CD4-positive, alpha-beta memory T cell (primary cell): Measurements from ENCODE around the gene LZTS2. TPM values are rescaled to one million over a fixed set of nuclear protein-coding genes. Genes with fewer than 3 reads are reported as not detected.

ENCODE experiments used
- CTCF ChIA-PET: fragments of 350-600 bp; sonication (Branson Sonifier 250); formaldehyde crosslinking; loops from one replicate; lab custom pipeline; 2021; ENCODE audit warnings: inconsistent platforms; ENCODE audit not compliant: partially characterized antibody; lab: Charles Lee
- POLR2A ChIA-PET: fragments of 350-600 bp; sonication (Branson Sonifier 250); formaldehyde crosslinking; loops from one replicate; lab custom pipeline; 2021; ENCODE audit not compliant: partially characterized antibody; lab: Charles Lee
- DNase-seq, 5 donors: peaks; one replicate each; pipeline versions ENCODE4 v3.0.0 to v3.0.0-alpha.2; 2020 to 2022; ENCODE audit warnings: mixed read lengths in 1 of 5
- H3K27ac ChIP-seq: one replicate; pipeline ENCODE4 v1.7.0; 2013; ENCODE audit warnings: low read depth, low read length
- H3K27me3 ChIP-seq: 2 replicates; pipeline ENCODE4 v1.7.0; 2013; ENCODE audit warnings: mild to moderate bottlenecking, low read length, moderate library complexity; ENCODE audit not compliant: insufficient read depth
- H3K36me3 ChIP-seq: 2 replicates; pipeline ENCODE4 v1.7.0; 2013; ENCODE audit warnings: mild to moderate bottlenecking, low read length, moderate library complexity; ENCODE audit not compliant: insufficient read depth
- H3K4me1 ChIP-seq: 2 replicates; pipeline ENCODE4 v1.7.0; 2013; ENCODE audit warnings: mild to moderate bottlenecking, low read length, moderate library complexity; ENCODE audit not compliant: insufficient read depth
- H3K4me3 ChIP-seq, 2 donors: one replicate each; pipeline ENCODE4 v1.7.0; 2013; ENCODE audit warnings: low read length in 2 of 2, mild to moderate bottlenecking in 1 of 2
- H3K9me3 ChIP-seq, 2 donors: one replicate each; pipeline ENCODE4 v1.7.0; 2013; ENCODE audit warnings: low read length in 2 of 2, control low read depth in 1 of 2; ENCODE audit not compliant: control insufficient read depth in 1 of 2
- H3K27ac Mint-ChIP-seq, 7 donors: one replicate each; pipeline ENCODE4 v1.8.0; 2020 to 2021; ENCODE audit warnings: mixed read lengths in 7 of 7, mild to moderate bottlenecking in 6 of 7, inconsistent platforms in 3 of 7, moderate library complexity in 3 of 7
- H3K27me3 Mint-ChIP-seq, 2 donors: one replicate each; pipeline ENCODE4 v1.8.0; 2020 to 2021; ENCODE audit warnings: mixed read lengths in 2 of 2
- H3K36me3 Mint-ChIP-seq, 2 donors: one replicate each; pipeline ENCODE4 v1.8.0; 2020 to 2021; ENCODE audit warnings: mixed read lengths in 2 of 2, inconsistent platforms in 1 of 2, mild to moderate bottlenecking in 1 of 2
- H3K4me1 Mint-ChIP-seq, 4 donors: one replicate each; pipeline ENCODE4 v1.8.0; 2020 to 2021; ENCODE audit warnings: mixed read lengths in 4 of 4, mild to moderate bottlenecking in 1 of 4
- H3K4me3 Mint-ChIP-seq, 8 donors: one replicate each; pipeline ENCODE4 v1.8.0; 2020 to 2021; ENCODE audit warnings: mixed read lengths in 8 of 8, mild to moderate bottlenecking in 7 of 8, moderate library complexity in 6 of 8, inconsistent platforms in 3 of 8
- H3K9me3 Mint-ChIP-seq, 8 donors: one replicate each; pipeline ENCODE4 v1.8.0; 2020 to 2021; ENCODE audit warnings: mixed read lengths in 8 of 8, mild to moderate bottlenecking in 5 of 8, inconsistent platforms in 3 of 8, moderate library complexity in 1 of 8
- intact Hi-C: fragments of 100-400 bp; cut with micrococcal nuclease; formaldehyde crosslinking; loops from one replicate; pipeline ENCODE4 v1.15.1; 2023
- polyA plus RNA-seq, 2 donors: library from polyadenylated mRNA; unstranded; fragments of 300-500 nt; fragmentation: Illumina TruSeq; gene quantifications; one replicate each; pipeline ENCODE4 v1.2.3, GENCODE V29; 2021
- total RNA-seq, 2 experiments: library from RNA; stranded (reverse); gene quantifications; one replicate each; pipeline ENCODE4 v1.2.3, GENCODE V29; 2021

The LZTS2 gene
- total and polyA plus RNA-seq, 4 experiments from 2014 or later = 8.4 to 33.9 (median 26.6) TPM

DNA sequence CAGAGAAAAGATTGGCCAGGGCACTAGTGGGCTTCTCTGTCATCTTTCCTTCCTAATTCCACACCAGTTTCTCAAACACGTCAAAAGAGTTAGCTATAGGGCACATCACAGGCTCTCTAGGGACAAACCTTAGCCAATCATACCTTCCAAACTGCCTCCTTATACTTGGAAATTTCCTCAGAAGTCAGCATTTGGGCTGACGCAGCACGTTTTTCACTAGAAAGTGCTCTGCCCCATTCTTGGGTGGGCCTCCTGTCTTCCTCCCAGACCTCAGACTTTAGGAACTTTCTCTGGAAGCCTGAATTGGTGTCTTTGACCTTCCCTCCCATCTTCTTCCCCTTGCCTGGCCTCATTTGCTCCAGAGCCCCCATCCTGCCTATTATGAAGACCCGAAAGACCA lies 42.5 kb downstream of the LZTS2 start:
- Histone ChIP-seq H3K9me3 (no peaks in the 10 kb centered on the region), H3K27me3 (no peaks in the 10 kb centered on the region), H3K4me3 (peak overlapping the region in 1 of 2 donors; percentile 81), H3K27ac (peak overlapping the region; percentile 68), H3K4me1 (peaks cover 27% of the 10 kb centered on the region), H3K36me3 (peaks cover 12% of the 10 kb centered on the region)
- intact Hi-C loops = loop anchor here (1.0 to 5.0 kb wide), 2 partner anchors 8 to 100 kb away; no protein-coding TSS in a partner anchor
- ChIA-PET POLR2A (interaction anchor here (0.7 to 5.6 kb wide), 8 partner anchors 9 to 1603 kb away, joined by 3 to 69 read pairs (median 17); partner anchors contain the start of genes KAZALD1, PDZD7, SFXN3 and TRIM8), CTCF (interaction anchor here (0.9 to 26.6 kb wide), 9 partner anchors 10 to 100 kb away, joined by 4 to 645 read pairs (median 21); partner anchors contain the start of genes KAZALD1, PDZD7 and SFXN3)
- Mint-ChIP-seq H3K4me1 (peaks cover 16 to 25% (median 19%) of the 10 kb centered on the region in 4 donors), H3K4me3 (peak overlapping the region; percentile 92 to 99 (median 97)), H3K36me3 (peaks cover 12 to 33% of the 10 kb centered on the region in 2 donors), H3K27me3 (peaks cover 5 to 8% of the 10 kb centered on the region in 2 donors), H3K27ac (peak overlapping the region; percentile 29 to 99 (median 96)), H3K9me3 (no peaks in the 10 kb centered on the region)
- no peak for DNase-seq

DNA sequence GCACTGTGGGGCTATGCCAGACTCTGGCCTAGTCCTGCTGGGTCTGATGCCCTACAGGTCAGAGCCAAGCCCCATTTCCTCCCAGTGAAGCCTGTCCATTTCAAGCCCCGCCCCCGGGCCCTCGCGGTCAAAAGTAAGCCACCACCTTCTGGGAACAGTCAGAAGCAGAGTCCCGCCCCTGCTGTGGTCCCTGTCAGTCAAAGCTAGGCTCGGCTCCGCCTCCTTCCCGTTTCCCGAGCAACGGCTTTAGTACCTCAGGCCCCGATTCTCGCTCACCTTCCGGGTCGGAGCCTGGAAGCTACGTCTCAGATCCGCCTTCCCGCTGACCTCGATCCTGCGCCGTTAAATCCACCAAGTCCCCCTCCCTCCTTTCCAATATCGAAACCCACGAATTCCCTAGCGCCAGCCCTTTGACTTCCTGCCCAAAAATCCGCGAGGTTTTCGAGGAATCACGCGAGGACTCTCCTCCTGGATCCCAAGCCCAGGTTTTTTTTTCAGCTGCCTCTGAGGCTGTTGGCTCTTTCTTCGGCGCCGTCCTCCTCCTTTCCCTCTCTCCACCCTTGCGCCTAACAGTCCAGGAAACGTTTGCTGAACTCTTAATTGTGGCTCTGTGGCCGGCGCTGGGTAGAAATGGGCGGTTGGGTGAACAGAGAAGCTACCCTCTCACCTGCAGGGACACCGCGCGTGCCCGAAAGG lies 43.2 kb downstream of the LZTS2 start:
- DNase-seq = peak; percentile 64 to 84 (median 68)
- ChIA-PET POLR2A (interaction anchor here (0.7 to 5.6 kb wide), 9 partner anchors 8 to 1602 kb away, joined by 3 to 69 read pairs (median 14); partner anchors contain the start of genes KAZALD1, PDZD7, SFXN3 and TRIM8), CTCF (interaction anchor here (0.7 to 26.6 kb wide), 13 partner anchors 8 to 119 kb away, joined by 3 to 645 read pairs (median 7); partner anchors contain the start of genes KAZALD1, PDZD7 and SFXN3)
- Histone ChIP-seq H3K9me3 (no peaks in the 10 kb centered on the region), H3K27me3 (peaks cover under 1% of the 10 kb centered on the region), H3K36me3 (peaks cover 5% of the 10 kb centered on the region), H3K27ac (peak overlapping the region; percentile 68), H3K4me1 (peaks cover 27% of the 10 kb centered on the region), H3K4me3 (peak overlapping the region; percentile 81 to 94)
- H3K4me1 Mint-ChIP-seq = peaks cover 16 to 25% (median 19%) of the 10 kb centered on the region in 4 donors
- H3K9me3 Mint-ChIP-seq = no peaks in the 10 kb centered on the region
- intact Hi-C loops = loop anchor here (1.0 to 5.0 kb wide), 2 partner anchors 7 to 99 kb away; no protein-coding TSS in a partner anchor
- peak overlapping the region; percentile 92 to 99 (median 97) for H3K4me3 Mint-ChIP-seq
- H3K27me3 Mint-ChIP-seq = peaks cover 11 to 12% of the 10 kb centered on the region in 2 donors
- peak overlapping the region; percentile 87 to 99 (median 97) for H3K27ac Mint-ChIP-seq
- H3K36me3 Mint-ChIP-seq = peaks cover 8 to 26% of the 10 kb centered on the region in 2 donors

DNA sequence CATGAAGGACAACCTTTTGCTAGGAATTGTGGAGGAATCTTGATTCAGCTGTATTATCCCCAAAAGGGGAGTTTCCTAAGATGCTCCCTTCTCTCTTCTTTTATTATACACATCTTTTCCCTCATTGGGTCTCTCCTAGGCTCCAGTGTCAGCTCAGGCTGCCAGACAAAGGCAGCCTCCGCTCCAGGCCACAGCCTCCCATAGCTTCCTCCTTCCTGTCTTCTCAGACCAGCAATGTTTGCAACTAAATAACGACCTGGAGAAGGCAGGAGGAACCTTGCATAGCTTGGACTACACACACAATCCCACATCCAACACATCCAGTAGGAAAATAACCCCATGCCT lies 43.7 kb downstream of the LZTS2 start:
- H3K4me1 Mint-ChIP-seq = peaks cover 18 to 26% (median 19%) of the 10 kb centered on the region in 4 donors
- Histone ChIP-seq H3K27ac (peak overlapping the region; percentile 68), H3K27me3 (peaks cover 6% of the 10 kb centered on the region), H3K4me1 (peaks cover 27% of the 10 kb centered on the region), H3K4me3 (peak overlapping the region; percentile 81 to 94), H3K9me3 (no peaks in the 10 kb centered on the region), H3K36me3 (no peaks in the 10 kb centered on the region)
- H3K4me3 Mint-ChIP-seq = peak overlapping the region; percentile 92 to 99 (median 97)
- CTCF ChIA-PET = interaction anchor here (0.7 to 26.6 kb wide), 11 partner anchors 8 to 119 kb away, joined by 3 to 645 read pairs (median 7); partner anchors contain the start of genes KAZALD1, PDZD7 and SFXN3
- peaks cover 15% of the 10 kb centered on the region in 2 donors for H3K27me3 Mint-ChIP-seq
- intact Hi-C loops = loop anchor here (5.0 kb wide), 1 partner anchor 99 kb away; no protein-coding TSS in a partner anchor
- no peaks in the 10 kb centered on the region for H3K9me3 Mint-ChIP-seq
- DNase-seq = no peak
- POLR2A ChIA-PET = interaction anchor here (1.2 to 5.6 kb wide), 7 partner anchors 8 to 1602 kb away, joined by 3 to 69 read pairs (median 20); partner anchors contain the start of genes KAZALD1, PDZD7, SFXN3 and TRIM8
- H3K36me3 Mint-ChIP-seq = peaks cover 4 to 21% of the 10 kb centered on the region in 2 donors
- peak overlapping the region; percentile 9 to 99 (median 96) for H3K27ac Mint-ChIP-seq

DNA sequence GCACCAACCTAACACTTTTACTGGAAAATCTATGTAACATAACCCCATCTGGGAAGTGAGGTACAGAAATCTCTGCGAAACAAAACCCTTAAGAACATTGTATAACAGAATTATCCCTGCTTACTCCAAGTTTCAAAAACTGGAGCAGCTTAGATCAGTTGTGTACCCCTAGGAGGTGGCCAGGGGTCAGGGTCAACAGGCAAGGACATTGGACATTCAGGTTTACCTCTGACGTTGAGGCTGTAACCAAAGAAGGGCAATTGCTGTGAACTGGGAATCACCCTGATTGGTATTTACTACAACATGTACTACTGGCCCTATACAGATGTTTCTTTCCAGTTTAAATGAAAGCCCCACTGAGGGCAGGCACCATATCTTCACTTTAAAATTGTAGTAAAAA lies 44.5 kb downstream of the LZTS2 start:
- intact Hi-C loops = loop anchor here (5.0 kb wide), 1 partner anchor 98 kb away; no protein-coding TSS in a partner anchor
- POLR2A ChIA-PET = interaction anchor here (2.0 to 5.6 kb wide), 4 partner anchors 13 to 47 kb away, joined by 7 to 69 read pairs (median 29); partner anchors contain the start of genes KAZALD1, PDZD7 and SFXN3
- DNase-seq = no peak
- CTCF ChIA-PET = interaction anchor here (1.5 to 26.6 kb wide), 7 partner anchors 8 to 118 kb away, joined by 3 to 645 read pairs (median 53); partner anchors contain the start of genes KAZALD1, PDZD7 and SFXN3
- no peaks in the 10 kb centered on the region for H3K36me3 ChIP-seq
- peaks cover 18 to 34% (median 19%) of the 10 kb centered on the region in 4 donors for H3K4me1 Mint-ChIP-seq
- H3K36me3 Mint-ChIP-seq = peaks cover 0 to 14% of the 10 kb centered on the region in 2 donors
- H3K4me3 Mint-ChIP-seq = peak overlapping the region in 2 of 8 donors; percentile 10 to 40
- H3K27ac Mint-ChIP-seq = peak overlapping the region in 1 of 7 donors; percentile 43
- H3K9me3 ChIP-seq = no peaks in the 10 kb centered on the region
- no peak overlapping the region for H3K27ac ChIP-seq
- H3K9me3 Mint-ChIP-seq = no peaks in the 10 kb centered on the region
- no peak overlapping the region for H3K4me3 ChIP-seq
- H3K27me3 ChIP-seq = peaks cover 14% of the 10 kb centered on the region
- H3K4me1 ChIP-seq = peaks cover 27% of the 10 kb centered on the region
- H3K27me3 Mint-ChIP-seq = peaks cover 22 to 23% of the 10 kb centered on the region in 2 donors

DNA sequence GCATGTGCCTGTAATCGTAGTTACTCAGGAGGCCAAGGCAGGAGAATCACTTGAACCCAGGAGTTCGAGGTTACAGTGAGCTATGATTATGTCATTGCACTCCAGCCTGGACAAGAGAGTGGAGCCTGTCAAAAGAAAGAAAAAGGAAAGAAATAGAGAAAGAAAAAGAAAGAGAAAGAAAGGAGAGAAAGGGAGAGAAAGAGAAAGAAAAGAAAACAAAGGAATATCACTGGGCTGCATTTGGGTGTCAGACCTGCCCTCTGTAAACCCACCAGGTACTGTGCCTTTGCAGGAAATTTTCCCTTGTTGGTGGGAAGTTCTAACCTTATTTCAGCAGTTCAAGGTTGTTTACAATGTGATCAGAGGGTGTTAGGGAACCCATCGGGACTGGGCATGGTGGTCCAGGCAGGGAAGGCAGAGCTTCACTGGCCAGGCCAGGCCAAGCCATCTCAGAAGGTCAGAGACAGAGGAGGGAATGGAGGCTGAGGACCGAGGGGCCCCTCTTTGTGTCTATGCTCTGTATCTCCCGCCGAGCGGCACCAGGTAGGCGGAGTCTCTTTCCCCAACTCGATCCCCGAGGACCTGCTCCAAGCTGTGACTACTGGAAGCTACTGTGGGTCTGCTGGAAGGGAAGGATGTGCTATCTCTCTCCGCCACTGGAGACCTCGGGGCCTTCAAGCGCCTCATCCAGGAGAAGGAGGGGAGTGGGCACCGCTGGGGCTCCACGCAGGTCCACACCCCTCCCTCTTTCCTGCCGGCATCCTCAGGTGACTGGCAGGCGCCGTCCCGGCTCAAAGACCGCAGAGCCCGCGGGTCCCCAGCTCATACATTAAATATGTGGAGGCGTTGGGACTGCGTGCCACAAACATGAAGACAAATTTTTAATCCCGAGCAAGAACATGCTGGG lies 47.0 kb downstream of the LZTS2 start:
- H3K4me1 Mint-ChIP-seq = peaks cover 15 to 40% (median 24%) of the 10 kb centered on the region in 4 donors
- peaks cover 38 to 39% of the 10 kb centered on the region in 2 donors for H3K27me3 Mint-ChIP-seq
- intact Hi-C loops = no loop called here
- H3K27ac Mint-ChIP-seq = no peak overlapping the region
- peaks cover 30% of the 10 kb centered on the region for H3K4me1 ChIP-seq
- no peak overlapping the region for H3K27ac ChIP-seq
- H3K4me3 Mint-ChIP-seq = peak overlapping the region in 1 of 8 donors; percentile 37
- H3K36me3 Mint-ChIP-seq = peaks cover 0 to 2% of the 10 kb centered on the region in 2 donors
- DNase-seq = no peak
- no peak overlapping the region for H3K4me3 ChIP-seq
- peaks cover 28% of the 10 kb centered on the region for H3K27me3 ChIP-seq
- H3K9me3 ChIP-seq = no peaks in the 10 kb centered on the region
- ChIA-PET CTCF (interaction anchor here (0.6 to 26.6 kb wide), 3 partner anchors 9 to 32 kb away, joined by 3 to 645 read pairs (median 4); partner anchors contain the start of gene KAZALD1), POLR2A (interaction anchor here (1.0 kb wide), 1 partner anchor 16 kb away, joined by 3 read pairs; the partner anchor contains the start of genes PDZD7 and SFXN3)
- no peaks in the 10 kb centered on the region for H3K36me3 ChIP-seq
- no peaks in the 10 kb centered on the region for H3K9me3 Mint-ChIP-seq

DNA sequence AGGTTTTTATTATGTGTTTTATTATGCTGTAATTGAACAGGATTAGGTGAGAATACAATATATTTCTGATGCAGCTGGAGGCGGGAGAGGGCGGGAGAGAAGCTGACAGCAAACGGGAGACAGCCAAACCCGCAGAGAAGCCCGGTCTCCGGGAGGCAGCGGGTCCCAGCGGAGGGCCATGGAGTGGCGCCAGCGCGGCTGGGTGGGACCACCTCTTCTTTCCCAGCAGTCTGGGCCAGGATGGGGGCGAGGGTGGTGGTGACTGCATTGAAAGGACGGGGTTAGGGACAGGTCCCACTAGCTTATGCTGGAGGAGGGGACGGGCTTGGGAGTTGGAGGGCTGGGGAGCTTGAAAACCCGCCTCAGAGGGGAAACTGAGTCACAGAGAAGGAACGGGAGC lies 47.7 kb downstream of the LZTS2 start:
- peaks cover 33% of the 10 kb centered on the region for H3K27me3 ChIP-seq
- DNase-seq = no peak

More for the DNA sequence above, 47.7 kb downstream of the LZTS2 start:
- H3K27me3 Mint-ChIP-seq = peaks cover 38 to 39% of the 10 kb centered on the region in 2 donors
- Histone ChIP-seq H3K36me3 (no peaks in the 10 kb centered on the region), H3K9me3 (no peaks in the 10 kb centered on the region), H3K4me1 (peaks cover 23% of the 10 kb centered on the region), H3K4me3 (no peak overlapping the region), H3K27ac (no peak overlapping the region)
- ChIA-PET POLR2A (interaction anchor here (1.0 kb wide), 1 partner anchor 17 kb away, joined by 3 read pairs; the partner anchor contains the start of genes PDZD7 and SFXN3), CTCF (interaction anchor here (26.6 kb wide), 1 partner anchor 16 kb away, joined by 645 read pairs; the partner anchor contains the start of gene KAZALD1)
- H3K4me1 Mint-ChIP-seq = peaks cover 11 to 39% (median 22%) of the 10 kb centered on the region in 4 donors
- intact Hi-C loops = no loop called here
- H3K27ac Mint-ChIP-seq = no peak overlapping the region
- peak overlapping the region in 1 of 8 donors; percentile 37 for H3K4me3 Mint-ChIP-seq
- no peaks in the 10 kb centered on the region for H3K9me3 Mint-ChIP-seq
- peaks cover 0 to 2% of the 10 kb centered on the region in 2 donors for H3K36me3 Mint-ChIP-seq
